Breast epithelium (tissue), 3 donors: Measurements from ENCODE around the gene SLC35F3.

ENCODE experiments used
- POLR2AphosphoS5 ChIP-seq, 3 donors: sonication (generic); formaldehyde crosslinking; IDR thresholded peaks; one replicate each; pipeline ENCODE4 v1.6.1; 2017; ENCODE audit warnings: antibody characterized with exemption in 3 of 3
- TF ChIP-seq, protein P1 (sequence below), 3 donors: fragments of 450-650 bp; IDR thresholded peaks; one replicate each; pipeline ENCODE4 v1.5.1; 2016 to 2017; ENCODE audit warnings: antibody characterized with exemption in 3 of 3, mild to moderate bottlenecking in 3 of 3, moderate library complexity in 3 of 3

DNA sequence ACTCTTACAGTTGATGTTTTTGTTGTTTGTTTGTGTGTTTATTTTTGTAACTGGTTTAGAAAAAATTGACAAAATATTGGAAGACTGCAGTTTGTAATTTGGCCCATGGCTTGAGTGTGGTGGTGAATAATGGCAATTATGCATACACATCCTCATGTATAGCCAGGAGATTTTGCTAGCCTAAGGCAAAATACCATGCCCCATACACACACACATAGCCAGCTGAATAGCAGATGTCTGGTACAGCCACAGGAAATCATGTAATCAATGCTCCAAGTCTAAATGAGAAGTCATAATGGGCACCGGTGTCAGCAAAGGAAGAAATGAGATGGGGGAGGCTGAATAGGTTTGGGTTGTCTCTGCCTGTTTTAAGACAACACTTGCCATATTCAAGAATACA is 333.6 kb downstream of the SLC35F3 start:
- TF ChIP-seq POLR2AphosphoS5 (IDR thresholded peaks at IDR 0.05): no peak
- TF ChIP-seq, protein P1, sequence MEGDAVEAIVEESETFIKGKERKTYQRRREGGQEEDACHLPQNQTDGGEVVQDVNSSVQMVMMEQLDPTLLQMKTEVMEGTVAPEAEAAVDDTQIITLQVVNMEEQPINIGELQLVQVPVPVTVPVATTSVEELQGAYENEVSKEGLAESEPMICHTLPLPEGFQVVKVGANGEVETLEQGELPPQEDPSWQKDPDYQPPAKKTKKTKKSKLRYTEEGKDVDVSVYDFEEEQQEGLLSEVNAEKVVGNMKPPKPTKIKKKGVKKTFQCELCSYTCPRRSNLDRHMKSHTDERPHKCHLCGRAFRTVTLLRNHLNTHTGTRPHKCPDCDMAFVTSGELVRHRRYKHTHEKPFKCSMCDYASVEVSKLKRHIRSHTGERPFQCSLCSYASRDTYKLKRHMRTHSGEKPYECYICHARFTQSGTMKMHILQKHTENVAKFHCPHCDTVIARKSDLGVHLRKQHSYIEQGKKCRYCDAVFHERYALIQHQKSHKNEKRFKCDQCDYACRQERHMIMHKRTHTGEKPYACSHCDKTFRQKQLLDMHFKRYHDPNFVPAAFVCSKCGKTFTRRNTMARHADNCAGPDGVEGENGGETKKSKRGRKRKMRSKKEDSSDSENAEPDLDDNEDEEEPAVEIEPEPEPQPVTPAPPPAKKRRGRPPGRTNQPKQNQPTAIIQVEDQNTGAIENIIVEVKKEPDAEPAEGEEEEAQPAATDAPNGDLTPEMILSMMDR (IDR thresholded peaks at IDR 0.05): no peak
